HepG2 (cell line): Measurements from ENCODE around the gene IHH. TPM values are rescaled to one million over a fixed set of nuclear protein-coding genes. Genes with fewer than 3 reads are reported as not detected.

Experiments used
- ARHGAP35 ChIP-seq: sonication (generic); formaldehyde crosslinking; IDR thresholded peaks from 2 replicates; pipeline ENCODE4 v1.9.0; 2022; ENCODE audit warnings: mild to moderate bottlenecking, inconsistent platforms, moderate library complexity, missing genetic modification reagents, borderline replicate concordance
- ATF3 ChIP-seq: sonication (generic); formaldehyde crosslinking; IDR thresholded peaks from 2 replicates; pipeline ENCODE4 v1.4.0; 2020; ENCODE audit warnings: missing genetic modification reagents
- DR1 ChIP-seq: sonication (generic); formaldehyde crosslinking; IDR thresholded peaks from 2 replicates; pipeline ENCODE4 v1.8.0; 2021; ENCODE audit warnings: mild to moderate bottlenecking, missing genetic modification reagents, inconsistent platforms
- FOSL1 ChIP-seq: sonication (generic); formaldehyde crosslinking; IDR thresholded peaks from 2 replicates; pipeline ENCODE4 v1.9.0; 2021; ENCODE audit warnings: missing genetic modification reagents, borderline replicate concordance
- JUND ChIP-seq: sonication (generic); formaldehyde crosslinking; IDR thresholded peaks from 2 replicates; pipeline ENCODE4 v1.8.0; 2022; ENCODE audit warnings: mild to moderate bottlenecking, missing genetic modification reagents
- KLF11 ChIP-seq: IDR thresholded peaks from 2 replicates; pipeline ENCODE4 v1.6.1; 2016; ENCODE audit warnings: missing compliant biosample characterization
- KLF15 ChIP-seq: sonication (generic); formaldehyde crosslinking; IDR thresholded peaks from 2 replicates; pipeline ENCODE4 v1.8.1; 2023; ENCODE audit warnings: borderline replicate concordance, mild to moderate bottlenecking, inconsistent platforms, missing genetic modification reagents, mixed read lengths
- NCOR1 ChIP-seq: fragments of 200-600 bp; sonication (generic); IDR thresholded peaks from 2 replicates; pipeline ENCODE4 v1.7.0; 2017; ENCODE audit warnings: antibody characterized with exemption, low read length, borderline replicate concordance
- NFRKB ChIP-seq: fragments of 450-650 bp; IDR thresholded peaks from 2 replicates; pipeline ENCODE4 v1.6.1; 2017
- THAP9 ChIP-seq: sonication (generic); formaldehyde crosslinking; IDR thresholded peaks from 2 replicates; pipeline ENCODE4; 2020; ENCODE audit warnings: missing genetic modification reagents, mild to moderate bottlenecking, borderline replicate concordance
- TOPORS ChIP-seq: sonication (generic); formaldehyde crosslinking; IDR thresholded peaks from 2 replicates; pipeline ENCODE4 v1.8.0; 2023; ENCODE audit warnings: mild to moderate bottlenecking, missing genetic modification reagents
- ZBTB7A ChIP-seq: sonication (generic); formaldehyde crosslinking; IDR thresholded peaks from 2 replicates; pipeline ENCODE4 v1.8.0; 2022; ENCODE audit warnings: mild to moderate bottlenecking, missing genetic modification reagents
- ZFP91 ChIP-seq: sonication (generic); formaldehyde crosslinking; IDR thresholded peaks from 2 replicates; pipeline ENCODE4 v1.9.0; 2022; ENCODE audit warnings: missing genetic modification reagents, mild to moderate bottlenecking, borderline replicate concordance
- ZNF251 ChIP-seq: sonication (generic); formaldehyde crosslinking; IDR thresholded peaks from 2 replicates; pipeline ENCODE4 v1.9.0; 2021; ENCODE audit warnings: mild to moderate bottlenecking, missing genetic modification reagents
- ZNF256 ChIP-seq: sonication (generic); formaldehyde crosslinking; conservative IDR thresholded peaks from 2 replicates; pipeline ENCODE4 v1.4.0; 2020; ENCODE audit warnings: missing genetic modification reagents
- ZNF337 ChIP-seq: sonication (generic); formaldehyde crosslinking; IDR thresholded peaks from 2 replicates; pipeline ENCODE4 v1.5.1; 2020; ENCODE audit warnings: missing genetic modification reagents, low read depth, mild to moderate bottlenecking, borderline replicate concordance
- ZNF44 ChIP-seq: sonication (generic); formaldehyde crosslinking; IDR thresholded peaks from 2 replicates; pipeline ENCODE4 v1.5.1; 2020; ENCODE audit warnings: mild to moderate bottlenecking, missing genetic modification reagents
- ZNF563 ChIP-seq: sonication (generic); formaldehyde crosslinking; IDR thresholded peaks from 2 replicates; pipeline ENCODE4 v1.8.0; 2022; ENCODE audit warnings: mild to moderate bottlenecking, moderate library complexity, missing genetic modification reagents
- ZNF639 ChIP-seq: conservative IDR thresholded peaks from 2 replicates; pipeline ENCODE4 v1.6.1; 2018; ENCODE audit warnings: missing genetic modification reagents
- ZSCAN21 ChIP-seq: sonication (generic); formaldehyde crosslinking; IDR thresholded peaks from 2 replicates; pipeline ENCODE4 v1.8.0; 2022; ENCODE audit warnings: mild to moderate bottlenecking, missing genetic modification reagents, moderate library complexity, borderline replicate concordance
- polyA plus RNA-seq, 8 experiments: library from polyadenylated mRNA; depleted of rRNA in 3 of 8; stranded (reverse) in 7 of 8; unstranded in 1 of 8; fragments of >200 nt; fragmentation: Illumina TruSeq in 4 of 8; extraction: Trizol in 4 of 8; gene quantifications; 2 replicates each; pipeline versions ENCODE4 v1.2.1 to v1.2.3, GENCODE V29; 2011 to 2016; ENCODE audit warnings: low read depth in 4 of 8, missing spikeins in 1 of 8, mixed read lengths in 1 of 8; ENCODE audit not compliant: insufficient read depth in 1 of 8
- total RNA-seq, 5 experiments: library from RNA; depleted of rRNA; stranded (reverse); fragments of >200 nt; fragmentation: Illumina TruSeq; extraction: Trizol; gene quantifications; 2 replicates each; pipeline ENCODE4 v1.2.3, GENCODE V29; 2016; ENCODE audit warnings: low read depth in 1 of 5
- TF ChIP-seq, protein P1 (sequence below): sonication (generic); formaldehyde crosslinking; IDR thresholded peaks from 2 replicates; pipeline ENCODE4 v1.4.0; 2020; ENCODE audit warnings: low read depth, mild to moderate bottlenecking, missing genetic modification reagents

The IHH gene
- total and polyA plus RNA-seq, 2 of the 13 experiments (the other 11 are each of a cell fraction or from before 2014, with no cell fraction given): 0.42 TPM; not detected in 1

- TF ChIP-seq THAP9 (CRISPR knock-in tag): peak; percentile 33; the same call in 1 of the 2 replicates
- no peak for TF ChIP-seq ZNF251 (CRISPR knock-in tag)
- TF ChIP-seq, protein P1, sequence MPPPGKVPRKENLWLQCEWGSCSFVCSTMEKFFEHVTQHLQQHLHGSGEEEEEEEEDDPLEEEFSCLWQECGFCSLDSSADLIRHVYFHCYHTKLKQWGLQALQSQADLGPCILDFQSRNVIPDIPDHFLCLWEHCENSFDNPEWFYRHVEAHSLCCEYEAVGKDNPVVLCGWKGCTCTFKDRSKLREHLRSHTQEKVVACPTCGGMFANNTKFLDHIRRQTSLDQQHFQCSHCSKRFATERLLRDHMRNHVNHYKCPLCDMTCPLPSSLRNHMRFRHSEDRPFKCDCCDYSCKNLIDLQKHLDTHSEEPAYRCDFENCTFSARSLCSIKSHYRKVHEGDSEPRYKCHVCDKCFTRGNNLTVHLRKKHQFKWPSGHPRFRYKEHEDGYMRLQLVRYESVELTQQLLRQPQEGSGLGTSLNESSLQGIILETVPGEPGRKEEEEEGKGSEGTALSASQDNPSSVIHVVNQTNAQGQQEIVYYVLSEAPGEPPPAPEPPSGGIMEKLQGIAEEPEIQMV (CRISPR knock-in tag): 0 out of 2 replicates have a peak, but pooled peaks have one; percentile 13
- peak; percentile 16; the same call in 1 of the 2 replicates for TF ChIP-seq ATF3 (CRISPR knock-in tag)
- no peak for TF ChIP-seq FOSL1 (CRISPR knock-in tag)
- TF ChIP-seq ZNF337 (CRISPR knock-in tag): 0 out of 2 replicates have a peak, but pooled peaks have one; percentile 32
- no peak for TF ChIP-seq ZNF256 (CRISPR knock-in tag)
- TF ChIP-seq NFRKB: no peak
- TF ChIP-seq ARHGAP35 (CRISPR knock-in tag): peak; percentile 68; the same call in 1 of the 2 replicates
- peak; percentile 71 for TF ChIP-seq ZNF563 (CRISPR knock-in tag)
- TF ChIP-seq JUND (CRISPR knock-in tag): no peak
- TF ChIP-seq TOPORS (CRISPR knock-in tag): peak; percentile 82; the same call in 1 of the 2 replicates
- TF ChIP-seq DR1 (CRISPR knock-in tag): no peak
- TF ChIP-seq NCOR1: no peak
- TF ChIP-seq ZFP91 (CRISPR knock-in tag): peak; percentile 68
- TF ChIP-seq ZNF639: no peak
- TF ChIP-seq ZSCAN21 (CRISPR knock-in tag): peak; percentile 73; the same call in 1 of the 2 replicates
- 0 out of 2 replicates have a peak, but pooled peaks have one; percentile 51 for TF ChIP-seq ZBTB7A (CRISPR knock-in tag)
- no peak for TF ChIP-seq ZNF44
- no peak; the same call in 1 of the 2 replicates for TF ChIP-seq KLF15
- TF ChIP-seq KLF11: no peak
Measured at GRCh38 chr2:219057709-219058540, 2.8 kb downstream of the IHH start (continued).
